Measurements from ENCODE around the gene HES6.

The HES6 gene

DNA sequence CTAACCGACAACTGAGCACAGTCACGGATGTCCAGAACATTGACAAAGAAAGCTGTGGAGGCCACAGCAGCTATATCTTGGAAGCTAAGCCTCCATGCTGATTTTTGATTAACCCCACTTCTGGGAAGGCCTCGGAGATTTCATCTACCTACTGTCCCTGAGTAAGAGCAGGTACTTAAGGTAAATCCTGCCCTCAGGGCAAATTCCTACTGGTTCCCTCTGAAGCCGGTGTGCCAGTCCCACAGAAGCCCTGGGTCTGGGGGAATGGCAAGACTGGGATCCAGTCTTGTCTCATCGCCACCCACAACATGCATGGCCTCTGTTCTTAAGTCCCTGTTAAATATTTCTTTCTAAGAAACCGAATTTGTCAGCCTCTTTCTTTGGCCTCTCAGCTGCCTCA is 29.9 kb upstream of the HES6 start:
- Histone ChIP-seq H3K36me3 (ENCODE audit: control insufficient read depth in 2 of 2, insufficient read depth in 1 of 2, low read length in 2 of 2) (peaks cover 0 to 18% of the 10 kb centered on the region in 2 experiments; a peak in 1 of 3 replicates), H3K27ac (ENCODE audit: extremely low read depth, low read depth, low read length) (no peak overlapping the region), H3K4me3 (ENCODE audit: low read depth, low read length) (no peak overlapping the region), H3K9me3 (ENCODE audit: control insufficient read depth, insufficient read depth, low read depth, low read length) (no peaks in the 10 kb centered on the region), H3K4me1 (ENCODE audit: control insufficient read depth, insufficient read depth, low read length) (no peaks in the 10 kb centered on the region)
- POLR2A ChIA-PET = no interaction called here
- TF ChIP-seq ZNF629 (tag by site-specific recombination; IDR thresholded peaks at IDR 0.05) = no peak
- TF ChIP-seq, protein P1, sequence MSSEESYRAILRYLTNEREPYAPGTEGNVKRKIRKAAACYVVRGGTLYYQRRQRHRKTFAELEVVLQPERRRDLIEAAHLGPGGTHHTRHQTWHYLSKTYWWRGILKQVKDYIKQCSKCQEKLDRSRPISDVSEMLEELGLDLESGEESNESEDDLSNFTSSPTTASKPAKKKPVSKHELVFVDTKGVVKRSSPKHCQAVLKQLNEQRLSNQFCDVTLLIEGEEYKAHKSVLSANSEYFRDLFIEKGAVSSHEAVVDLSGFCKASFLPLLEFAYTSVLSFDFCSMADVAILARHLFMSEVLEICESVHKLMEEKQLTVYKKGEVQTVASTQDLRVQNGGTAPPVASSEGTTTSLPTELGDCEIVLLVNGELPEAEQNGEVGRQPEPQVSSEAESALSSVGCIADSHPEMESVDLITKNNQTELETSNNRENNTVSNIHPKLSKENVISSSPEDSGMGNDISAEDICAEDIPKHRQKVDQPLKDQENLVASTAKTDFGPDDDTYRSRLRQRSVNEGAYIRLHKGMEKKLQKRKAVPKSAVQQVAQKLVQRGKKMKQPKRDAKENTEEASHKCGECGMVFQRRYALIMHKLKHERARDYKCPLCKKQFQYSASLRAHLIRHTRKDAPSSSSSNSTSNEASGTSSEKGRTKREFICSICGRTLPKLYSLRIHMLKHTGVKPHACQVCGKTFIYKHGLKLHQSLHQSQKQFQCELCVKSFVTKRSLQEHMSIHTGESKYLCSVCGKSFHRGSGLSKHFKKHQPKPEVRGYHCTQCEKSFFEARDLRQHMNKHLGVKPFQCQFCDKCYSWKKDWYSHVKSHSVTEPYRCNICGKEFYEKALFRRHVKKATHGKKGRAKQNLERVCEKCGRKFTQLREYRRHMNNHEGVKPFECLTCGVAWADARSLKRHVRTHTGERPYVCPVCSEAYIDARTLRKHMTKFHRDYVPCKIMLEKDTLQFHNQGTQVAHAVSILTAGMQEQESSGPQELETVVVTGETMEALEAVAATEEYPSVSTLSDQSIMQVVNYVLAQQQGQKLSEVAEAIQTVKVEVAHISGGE (tag by site-specific recombination; conservative IDR thresholded peaks at IDR 0.05; ENCODE audit: low read depth) = no peak
- no peak for TF ChIP-seq ZNF561 (tag by site-specific recombination; IDR thresholded peaks at IDR 0.05; ENCODE audit: borderline replicate concordance)
- no peak for TF ChIP-seq ZNF248 (tag by site-specific recombination; IDR thresholded peaks at IDR 0.05)
- no peak for TF ChIP-seq SCRT1 (tag by site-specific recombination; IDR thresholded peaks at IDR 0.05; ENCODE audit: borderline replicate concordance)
- TF ChIP-seq ZNF555 (tag by site-specific recombination; conservative IDR thresholded peaks at IDR 0.05) = no peak
- TF ChIP-seq ZNF133 (tag by site-specific recombination; IDR thresholded peaks at IDR 0.05) = no peak
- TF ChIP-seq BCL11B (tag by site-specific recombination; IDR thresholded peaks at IDR 0.05; ENCODE audit: low read depth) = no peak
- no peak for TF ChIP-seq TCF7L2 (IDR thresholded peaks at IDR 0.05; ENCODE audit: borderline replicate concordance, low read depth, low read length)
- TF ChIP-seq ZSCAN23 (tag by site-specific recombination; IDR thresholded peaks at IDR 0.05) = no peak
- CTCF ChIA-PET = interaction anchor here (0.9 kb wide), 1 partner anchor 9 kb away, joined by 3 read pairs; no protein-coding TSS in a partner anchor

DNA sequence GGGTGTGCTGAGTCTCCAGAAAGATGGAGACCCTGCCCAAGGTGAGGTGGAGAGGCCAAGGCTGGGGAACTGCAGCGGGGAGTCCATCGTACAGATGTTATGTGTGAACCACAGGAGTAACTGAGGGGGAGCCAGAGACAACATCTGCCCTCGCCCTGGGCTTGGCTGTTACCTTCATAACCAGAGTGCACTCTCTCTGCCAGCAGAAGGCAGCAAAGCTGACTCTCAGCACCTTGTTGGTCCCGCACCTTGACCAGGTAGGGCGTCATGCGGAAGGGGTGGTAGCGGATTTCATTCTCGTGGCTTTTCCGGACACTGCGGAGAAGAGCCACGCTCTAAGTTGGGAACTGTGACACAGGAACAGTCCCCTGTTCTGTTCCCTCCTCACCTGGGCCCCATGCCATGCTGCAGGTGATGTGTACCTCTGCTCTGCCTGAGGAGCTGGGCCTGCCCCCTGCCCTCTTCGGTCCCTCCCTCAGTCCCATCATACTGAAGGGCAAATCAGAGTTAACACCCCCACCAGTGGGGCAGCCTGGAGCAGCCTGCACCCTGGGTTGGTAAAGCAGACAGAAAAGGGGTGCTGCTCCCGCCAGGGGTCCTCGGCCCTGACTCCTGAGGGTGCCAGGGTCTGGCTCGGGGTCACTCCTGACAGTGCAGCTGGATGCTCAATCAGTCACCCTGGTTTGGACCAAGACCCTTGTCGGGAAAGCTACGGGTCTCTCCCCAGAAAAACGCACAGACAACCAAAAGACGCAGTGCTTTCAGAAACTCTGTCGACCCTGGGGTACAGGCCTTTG is 28.2 kb upstream of the HES6 start:
- H3K9me3 ChIP-seq (ENCODE audit: control insufficient read depth, insufficient read depth, low read depth, low read length) = no peaks in the 10 kb centered on the region
- peaks cover 0 to 18% of the 10 kb centered on the region in 2 experiments; a peak in 1 of 3 replicates for H3K36me3 ChIP-seq (ENCODE audit: control insufficient read depth in 2 of 2, insufficient read depth in 1 of 2, low read length in 2 of 2)
- H3K4me1 ChIP-seq (ENCODE audit: control insufficient read depth, insufficient read depth, low read length) = no peaks in the 10 kb centered on the region
- ChIA-PET CTCF (interaction anchor here (0.7 kb wide), 1 partner anchor 12 kb away, joined by 3 read pairs; no protein-coding TSS in a partner anchor), POLR2A (no interaction called here)
- no peak overlapping the region for H3K4me3 ChIP-seq (ENCODE audit: low read depth, low read length)
- H3K27ac ChIP-seq (ENCODE audit: extremely low read depth, low read depth, low read length) = no peak overlapping the region
- no peak for TF ChIP-seq ZNF416 (tag by site-specific recombination; IDR thresholded peaks at IDR 0.05)
- TF ChIP-seq ZNF335 (tag by site-specific recombination; conservative IDR thresholded peaks at IDR 0.05) = no peak
- no peak for TF ChIP-seq ZNF404 (tag by site-specific recombination; IDR thresholded peaks at IDR 0.05)
- no peak for TF ChIP-seq ZNF514 (tag by site-specific recombination; IDR thresholded peaks at IDR 0.05)
- TF ChIP-seq ZNF549 (tag by site-specific recombination; IDR thresholded peaks at IDR 0.05) = no peak
- no peak for TF ChIP-seq ZNF707 (tag by site-specific recombination; IDR thresholded peaks at IDR 0.05)
- no peak for TF ChIP-seq ZBTB17 (tag by site-specific recombination; IDR thresholded peaks at IDR 0.05)
- TF ChIP-seq ZNF747 (tag by site-specific recombination; IDR thresholded peaks at IDR 0.05) = no peak
- no peak for TF ChIP-seq ZNF776 (tag by site-specific recombination; IDR thresholded peaks at IDR 0.05; ENCODE audit: borderline replicate concordance)

DNA sequence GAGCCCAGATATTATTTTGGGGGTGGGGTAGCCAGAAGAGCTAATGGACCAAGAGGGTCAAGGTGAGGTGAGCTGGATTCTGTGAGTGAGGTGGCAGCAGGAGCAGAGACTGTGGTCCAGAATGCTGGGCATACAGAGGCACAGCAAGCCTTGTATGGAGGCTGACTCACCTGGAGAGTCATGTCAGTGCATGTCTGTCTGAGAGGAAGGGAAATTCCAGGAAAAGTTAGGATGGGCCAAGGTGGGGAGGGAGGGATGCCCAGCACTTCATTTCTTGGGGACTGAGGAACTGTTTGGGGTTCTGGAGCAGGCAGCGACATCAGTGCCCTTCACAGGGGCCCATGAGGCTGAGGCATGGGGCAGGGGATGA is 27.5 kb upstream of the HES6 start:
- ChIA-PET CTCF (interaction anchor here (0.8 to 3.7 kb wide), 2 partner anchors 12 to 18 kb away, joined by 3 to 36 read pairs; no protein-coding TSS in a partner anchor), POLR2A (no interaction called here)
- no peaks in the 10 kb centered on the region for H3K4me1 ChIP-seq (ENCODE audit: control insufficient read depth, insufficient read depth, low read length)
- no peaks in the 10 kb centered on the region for H3K9me3 ChIP-seq (ENCODE audit: control insufficient read depth, insufficient read depth, low read depth, low read length)
- no peak overlapping the region for H3K4me3 ChIP-seq (ENCODE audit: low read depth, low read length)
- no peak overlapping the region for H3K27ac ChIP-seq (ENCODE audit: extremely low read depth, low read depth, low read length)
- H3K36me3 ChIP-seq (ENCODE audit: control insufficient read depth in 2 of 2, insufficient read depth in 1 of 2, low read length in 2 of 2) = peaks cover 0 to 13% of the 10 kb centered on the region in 2 experiments; a peak in 1 of 3 replicates
- TF ChIP-seq SCRT2 (tag by site-specific recombination; IDR thresholded peaks at IDR 0.05) (no peak), IKZF3 (tag by site-specific recombination; IDR thresholded peaks at IDR 0.05) (no peak), ZNF175 (tag by site-specific recombination; IDR thresholded peaks at IDR 0.05) (no peak), ZNF274 (IDR thresholded peaks at IDR 0.05; ENCODE audit: low read length) (no peak), ZNF274 (tag by site-specific recombination; IDR thresholded peaks at IDR 0.05; ENCODE audit: borderline replicate concordance) (no peak), ZNF157 (tag by site-specific recombination; IDR thresholded peaks at IDR 0.05) (no peak)
- TF ChIP-seq, protein P2, sequence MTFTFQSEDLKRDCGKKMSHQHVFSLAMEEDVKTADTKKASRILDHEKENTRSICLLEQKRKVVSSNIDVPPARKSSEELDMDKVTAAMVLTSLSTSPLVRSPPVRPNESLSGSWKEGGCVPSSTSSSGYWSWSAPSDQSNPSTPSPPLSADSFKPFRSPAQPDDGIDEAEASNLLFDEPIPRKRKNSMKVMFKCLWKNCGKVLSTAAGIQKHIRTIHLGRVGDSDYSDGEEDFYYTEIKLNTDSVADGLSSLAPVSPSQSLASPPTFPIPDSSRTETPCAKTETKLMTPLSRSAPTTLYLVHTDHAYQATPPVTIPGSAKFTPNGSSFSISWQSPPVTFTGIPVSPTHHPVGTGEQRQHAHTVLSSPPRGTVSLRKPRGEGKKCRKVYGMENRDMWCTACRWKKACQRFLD (tag by site-specific recombination; IDR thresholded peaks at IDR 0.05) = no peak
